ENCODE results near the gene C5orf63. TPM values are rescaled to one million over a fixed set of nuclear protein-coding genes. Genes with fewer than 3 reads are reported as not detected.
"Not testable (repeated sequence)": the region's sequence is repeated elsewhere in the genome, so short reads cannot be mapped to it uniquely, and the experiment has no call there.

C5orf63 gene
- total and polyA plus RNA-seq, 7 donors = 0.55 to 10.9 (median 4.1) TPM

DNA sequence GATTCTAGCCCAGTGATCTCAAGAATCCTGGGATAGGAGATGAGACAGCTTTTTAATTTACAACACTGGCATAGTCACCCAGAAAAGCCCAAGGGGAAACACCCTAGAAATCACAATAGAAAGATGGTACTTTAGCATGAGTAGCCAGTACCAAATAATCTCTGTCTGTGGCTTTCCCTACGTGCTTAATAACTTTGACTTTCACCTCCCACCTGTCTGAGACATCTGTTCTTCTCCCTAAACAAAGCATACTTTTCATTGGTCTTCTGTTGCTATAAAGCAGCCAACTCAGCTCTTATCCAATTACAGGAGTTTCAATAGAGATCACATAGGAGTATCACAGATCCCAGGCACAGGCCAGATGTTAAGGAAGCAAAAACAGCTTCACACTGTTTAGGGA lies 53.4 kb downstream of the C5orf63 start:
- intact Hi-C loops (cut with DNase I) = no loop called here
- no peaks in the 10 kb centered on the region for H3K9me3 ChIP-seq
- DNase-seq = no peak
- H3K4me1 ChIP-seq = no peaks in the 10 kb centered on the region
- 33 to 47% methylated on average over 1 of the region's 1 CpG for WGBS, 2 donors
- TF ChIP-seq, protein P1, sequence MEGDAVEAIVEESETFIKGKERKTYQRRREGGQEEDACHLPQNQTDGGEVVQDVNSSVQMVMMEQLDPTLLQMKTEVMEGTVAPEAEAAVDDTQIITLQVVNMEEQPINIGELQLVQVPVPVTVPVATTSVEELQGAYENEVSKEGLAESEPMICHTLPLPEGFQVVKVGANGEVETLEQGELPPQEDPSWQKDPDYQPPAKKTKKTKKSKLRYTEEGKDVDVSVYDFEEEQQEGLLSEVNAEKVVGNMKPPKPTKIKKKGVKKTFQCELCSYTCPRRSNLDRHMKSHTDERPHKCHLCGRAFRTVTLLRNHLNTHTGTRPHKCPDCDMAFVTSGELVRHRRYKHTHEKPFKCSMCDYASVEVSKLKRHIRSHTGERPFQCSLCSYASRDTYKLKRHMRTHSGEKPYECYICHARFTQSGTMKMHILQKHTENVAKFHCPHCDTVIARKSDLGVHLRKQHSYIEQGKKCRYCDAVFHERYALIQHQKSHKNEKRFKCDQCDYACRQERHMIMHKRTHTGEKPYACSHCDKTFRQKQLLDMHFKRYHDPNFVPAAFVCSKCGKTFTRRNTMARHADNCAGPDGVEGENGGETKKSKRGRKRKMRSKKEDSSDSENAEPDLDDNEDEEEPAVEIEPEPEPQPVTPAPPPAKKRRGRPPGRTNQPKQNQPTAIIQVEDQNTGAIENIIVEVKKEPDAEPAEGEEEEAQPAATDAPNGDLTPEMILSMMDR (IDR thresholded peaks at IDR 0.05) = no peak
- TF ChIP-seq POLR2AphosphoS5 (IDR thresholded peaks at IDR 0.05) (no peak), EP300 (IDR thresholded peaks at IDR 0.05) (no peak), POLR2A (IDR thresholded peaks at IDR 0.05) (no peak)
- H3K27me3 ChIP-seq = no peaks in the 10 kb centered on the region
- H3K4me3 ChIP-seq = no peak overlapping the region
- no peaks in the 10 kb centered on the region for H3K36me3 ChIP-seq
- no peak overlapping the region for H3K27ac ChIP-seq

- WGBS, 2 donors = 99% methylated on average over 4 of the region's 4 CpGs
- H3K27me3 ChIP-seq; H3K9me3 ChIP-seq; H3K27ac ChIP-seq; H3K36me3 ChIP-seq; intact Hi-C loops (cut with DNase I); H3K4me1 ChIP-seq; H3K4me3 ChIP-seq; DNase-seq: not testable (repeated sequence)
Measured at GRCh38 chr5:127016722-127017121, 56.6 kb downstream of the C5orf63 start.

GRCh38 chr5:127015716-127016115 lies 57.6 kb downstream of the C5orf63 start:
- DNase-seq = no peak

DNA sequence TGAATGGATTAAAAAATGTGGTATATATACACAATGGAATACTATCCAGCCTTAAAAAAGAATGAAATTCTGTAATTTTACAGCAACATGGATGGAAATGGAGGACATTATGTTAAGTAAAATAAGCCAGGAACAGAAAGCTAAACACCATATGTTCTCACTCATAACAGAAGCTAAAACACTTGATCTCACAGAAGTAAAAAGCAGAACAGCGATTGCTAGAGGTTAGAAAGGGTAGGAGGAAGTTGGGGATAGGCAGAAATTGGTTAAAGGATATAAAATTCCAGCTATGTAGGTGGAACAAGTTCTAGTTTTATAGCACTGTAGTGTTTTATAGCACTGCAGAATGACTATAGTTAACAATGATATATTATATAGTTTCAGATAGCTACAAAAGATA lies 58.7 kb downstream of the C5orf63 start:
- Histone ChIP-seq H3K36me3 (no peaks in the 10 kb centered on the region), H3K27ac (no peak overlapping the region), H3K4me1 (peaks cover 0 to 8% (median 0%) of the 10 kb centered on the region in 4 donors), H3K27me3 (no peaks in the 10 kb centered on the region), H3K4me3 (no peak overlapping the region), H3K9me3 (no peaks in the 10 kb centered on the region)
- WGBS, 2 donors = 10 to 18% methylated on average over 1 of the region's 1 CpG
- intact Hi-C loops (cut with DNase I) = no loop called here
- no peak for DNase-seq
- TF ChIP-seq POLR2AphosphoS5 (IDR thresholded peaks at IDR 0.05) (no peak), EP300 (IDR thresholded peaks at IDR 0.05) (no peak), POLR2A (IDR thresholded peaks at IDR 0.05) (no peak)
- TF ChIP-seq, protein P1 (IDR thresholded peaks at IDR 0.05) = no peak

More at GRCh38 chr5:127015716-127016115, 57.6 kb downstream of the C5orf63 start:
- H3K27ac ChIP-seq = no peak overlapping the region
- H3K9me3 ChIP-seq = no peaks in the 10 kb centered on the region
- intact Hi-C loops (cut with DNase I) = no loop called here
- no peaks in the 10 kb centered on the region for H3K36me3 ChIP-seq
- 64 to 86% methylated on average over 4 of the region's 4 CpGs for WGBS, 2 donors
- TF ChIP-seq, protein P1 (IDR thresholded peaks at IDR 0.05) = no peak
- TF ChIP-seq EP300 (IDR thresholded peaks at IDR 0.05) = no peak
- TF ChIP-seq POLR2A (IDR thresholded peaks at IDR 0.05) = no peak
- no peaks in the 10 kb centered on the region for H3K27me3 ChIP-seq
- no peak overlapping the region for H3K4me3 ChIP-seq
- no peaks in the 10 kb centered on the region for H3K4me1 ChIP-seq

GRCh38 chr5:127013407-127013806 lies 59.9 kb downstream of the C5orf63 start:
- 46 to 53% methylated on average over 2 of the region's 2 CpGs for WGBS, 2 donors
- no peaks in the 10 kb centered on the region for H3K9me3 ChIP-seq
- no peak for DNase-seq
- intact Hi-C loops (cut with DNase I) = no loop called here
- H3K4me1 ChIP-seq = peaks cover 0 to 9% (median 0%) of the 10 kb centered on the region in 4 donors
- H3K27ac ChIP-seq = no peak overlapping the region
- no peaks in the 10 kb centered on the region for H3K27me3 ChIP-seq
- no peaks in the 10 kb centered on the region for H3K36me3 ChIP-seq
- no peak overlapping the region for H3K4me3 ChIP-seq
- TF ChIP-seq POLR2AphosphoS5 (IDR thresholded peaks at IDR 0.05) (no peak), POLR2A (IDR thresholded peaks at IDR 0.05) (no peak), EP300 (IDR thresholded peaks at IDR 0.05) (no peak)
- TF ChIP-seq, protein P1 (IDR thresholded peaks at IDR 0.05) = no peak
